Lower leg skin (tissue), 3 donors: ENCODE data around the gene GLP1R.

Experiments used
- CTCF ChIP-seq, 3 donors: fragments of 450-650 bp; IDR thresholded peaks; one replicate each; pipeline ENCODE4 v1.5.1; 2016; ENCODE audit warnings: antibody characterized with exemption in 3 of 3, mild to moderate bottlenecking in 3 of 3, moderate library complexity in 2 of 3
- POLR2A ChIP-seq, 2 donors: fragments of 450-650 bp; IDR thresholded peaks; one replicate each; pipeline ENCODE4 v1.6.1; 2016 to 2017; ENCODE audit warnings: antibody characterized with exemption in 2 of 2, mild to moderate bottlenecking in 1 of 2, moderate library complexity in 1 of 2

- no peak for TF ChIP-seq CTCF (IDR thresholded peaks at IDR 0.05)
- TF ChIP-seq POLR2A (IDR thresholded peaks at IDR 0.05) = no peak
Observed at GRCh38 chr6:39124114-39124513, 75.5 kb downstream of the GLP1R start.
